Tibial nerve (tissue), 4 donors: ENCODE results near the gene PPP6R1. TPM values are rescaled to one million over a fixed set of nuclear protein-coding genes. Genes with fewer than 3 reads are reported as not detected.

ENCODE experiments used
- DNase-seq, 2 donors: peaks; one replicate each; pipeline ENCODE4 v3.0.0-alpha.2; 2019; ENCODE audit warnings: low spot score in 2 of 2
- H3K27ac ChIP-seq, 4 donors: fragments of 200-600 bp; sonication (generic) in 3 of 4; one replicate each; pipeline ENCODE4 v1.5.1; 2017 to 2019; ENCODE audit warnings: mild to moderate bottlenecking in 1 of 4
- H3K27me3 ChIP-seq, 2 donors: fragments of 200-600 bp; sonication (generic) in 1 of 2; one replicate each; pipeline versions ENCODE4 v1.5.1 to v1.6.0; 2017 to 2019
- H3K36me3 ChIP-seq, 3 donors: fragments of 200-600 bp; sonication (generic); one replicate each; pipeline ENCODE4 v1.5.1; 2018 to 2019
- H3K4me1 ChIP-seq, 4 donors: fragments of 200-600 bp; sonication (generic) in 3 of 4; one replicate each; pipeline ENCODE4 v1.5.1; 2017 to 2019
- H3K4me3 ChIP-seq, 4 donors: fragments of 200-600 bp; sonication (generic) in 3 of 4; one replicate each; pipeline ENCODE4 v1.5.1; 2017 to 2019; ENCODE audit warnings: mild to moderate bottlenecking in 1 of 4, moderate library complexity in 1 of 4
- H3K9me3 ChIP-seq, 4 donors: fragments of 200-600 bp; sonication (generic) in 3 of 4; one replicate each; pipeline ENCODE4 v1.5.1; 2017 to 2019
- CTCF ChIP-seq, 5 experiments: fragments of 200-600 bp in 3 of 5; fragments of 450-650 bp in 2 of 5; sonication (generic) in 3 of 5; IDR thresholded peaks; one replicate each; pipeline ENCODE4 v1.5.1; 2016 to 2019; ENCODE audit warnings: antibody characterized with exemption in 5 of 5, mild to moderate bottlenecking in 3 of 5, moderate library complexity in 2 of 5
- EP300 ChIP-seq, 2 donors: sonication (generic); formaldehyde crosslinking; IDR thresholded peaks; one replicate each; pipeline ENCODE4 v1.6.1; 2017; ENCODE audit warnings: antibody characterized with exemption in 2 of 2, mild to moderate bottlenecking in 1 of 2
- POLR2A ChIP-seq, 2 donors: fragments of 450-650 bp; IDR thresholded peaks; one replicate each; pipeline ENCODE4 v1.6.1; 2017; ENCODE audit warnings: antibody characterized with exemption in 2 of 2, mild to moderate bottlenecking in 2 of 2, moderate library complexity in 2 of 2
- WGBS, 2 donors: methylation state at CpG; one replicate each; pipeline ENCODE4 v1.1.5; 2018; 5-methylcytosine and 5-hydroxymethylcytosine counted together
- total RNA-seq, 4 donors: library from RNA; depleted of rRNA; stranded (reverse); fragments of >200 nt; gene quantifications; one replicate each; pipeline ENCODE4 v1.1.0, GENCODE V29; 2016

Gene PPP6R1
- total RNA-seq, 4 donors from 2014 or later = 35.4 to 56.7 (median 40.7) TPM

GRCh38 chr19:55224038-55224665 lies 34.7 kb downstream of the PPP6R1 start:
- DNase-seq = no peak
- peaks cover 0 to 11% (median 0%) of the 10 kb centered on the region in 4 donors for H3K9me3 ChIP-seq
- peaks cover 0 to 48% (median 4%) of the 10 kb centered on the region in 3 donors for H3K36me3 ChIP-seq
- TF ChIP-seq POLR2A (IDR thresholded peaks at IDR 0.05) (no peak), CTCF (IDR thresholded peaks at IDR 0.05) (no peak), EP300 (IDR thresholded peaks at IDR 0.05) (no peak)
- no peak overlapping the region for H3K27ac ChIP-seq
- 63 to 65% methylated on average over 23 to 24 of the region's 26 CpGs for WGBS, 2 donors
- H3K4me1 ChIP-seq = no peaks in the 10 kb centered on the region
- no peaks in the 10 kb centered on the region for H3K27me3 ChIP-seq
- H3K4me3 ChIP-seq = no peak overlapping the region

GRCh38 chr19:55223291-55224037 lies 35.4 kb downstream of the PPP6R1 start:
- 84% methylated on average over 17 of the region's 17 CpGs for WGBS, 2 donors

GRCh38 chr19:55220525-55220924 lies 38.3 kb downstream of the PPP6R1 start:
- peaks cover 0 to 11% (median 0%) of the 10 kb centered on the region in 4 donors for H3K9me3 ChIP-seq
- no peak overlapping the region for H3K4me3 ChIP-seq
- TF ChIP-seq CTCF (IDR thresholded peaks at IDR 0.05) (no peak), EP300 (IDR thresholded peaks at IDR 0.05) (no peak), POLR2A (IDR thresholded peaks at IDR 0.05) (no peak)
- H3K36me3 ChIP-seq = peaks cover 0 to 15% (median 0%) of the 10 kb centered on the region in 3 donors
- H3K4me1 ChIP-seq = peaks cover 0 to 14% (median 8%) of the 10 kb centered on the region in 4 donors
- DNase-seq = no peak
- H3K27ac ChIP-seq = no peak overlapping the region
- WGBS, 2 donors = 72 to 74% methylated on average over 9 of the region's 9 CpGs
- peaks cover 0 to 7% of the 10 kb centered on the region in 2 donors for H3K27me3 ChIP-seq

More at GRCh38 chr19:55223291-55224037, 35.4 kb downstream of the PPP6R1 start:
- DNase-seq = no peak
- TF ChIP-seq POLR2A (IDR thresholded peaks at IDR 0.05) (no peak), CTCF (IDR thresholded peaks at IDR 0.05) (no peak), EP300 (IDR thresholded peaks at IDR 0.05) (no peak)
- H3K36me3 ChIP-seq = peaks cover 0 to 41% (median 0%) of the 10 kb centered on the region in 3 donors
- peaks cover 0 to 11% (median 0%) of the 10 kb centered on the region in 4 donors for H3K9me3 ChIP-seq
- H3K4me3 ChIP-seq = no peak overlapping the region
- H3K27ac ChIP-seq = no peak overlapping the region
- H3K27me3 ChIP-seq = no peaks in the 10 kb centered on the region
- no peaks in the 10 kb centered on the region for H3K4me1 ChIP-seq

- peaks cover 0 to 14% (median 8%) of the 10 kb centered on the region in 4 donors for H3K4me1 ChIP-seq
- peaks cover 0 to 34% (median 0%) of the 10 kb centered on the region in 4 donors for H3K9me3 ChIP-seq
- 3 to 4% methylated on average over 34 to 36 of the region's 36 CpGs for WGBS, 2 donors
- H3K27ac ChIP-seq = peak overlapping the region in 2 of 4 donors; percentile 11 to 53
- peak overlapping the region in 3 of 4 donors; percentile 34 to 52 (median 35) for H3K4me3 ChIP-seq
- peak in 1 of 2 donors; percentile 48 for TF ChIP-seq EP300 (IDR thresholded peaks at IDR 0.05)
- peak in 1 of 5 experiments; percentile 28 for TF ChIP-seq CTCF (IDR thresholded peaks at IDR 0.05)
- TF ChIP-seq POLR2A (IDR thresholded peaks at IDR 0.05) = peak in 1 of 2 donors; percentile 48
- peaks cover 0 to 15% (median 0%) of the 10 kb centered on the region in 3 donors for H3K36me3 ChIP-seq
- DNase-seq = peak; percentile 43 to 73
- peaks cover 0 to 10% of the 10 kb centered on the region in 2 donors for H3K27me3 ChIP-seq
Measured at GRCh38 chr19:55216461-55217198, 42.2 kb downstream of the PPP6R1 start.
